ENCODE data around the gene LCN6.

LCN6 gene

DNA sequence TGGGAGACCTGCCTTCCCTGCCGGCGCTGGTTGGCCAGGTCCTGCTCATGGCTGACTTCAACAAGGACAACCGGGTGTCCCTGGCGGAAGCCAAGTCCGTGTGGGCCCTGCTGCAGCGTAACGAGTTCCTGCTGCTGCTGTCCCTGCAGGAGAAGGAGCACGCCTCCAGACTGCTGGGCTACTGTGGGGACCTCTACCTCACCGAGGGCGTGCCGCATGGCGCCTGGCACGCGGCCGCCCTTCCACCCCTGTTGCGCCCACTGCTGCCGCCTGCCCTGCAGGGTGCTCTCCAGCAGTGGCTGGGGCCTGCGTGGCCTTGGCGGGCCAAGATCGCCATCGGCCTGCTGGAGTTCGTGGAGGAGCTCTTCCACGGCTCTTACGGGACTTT, 25.4 kb downstream of the LCN6 start:
- Histone ChIP-seq H3K4me3 (IDR thresholded peaks at IDR 0.05; ENCODE audit: insufficient read depth, low read depth, low read length) (no peak overlapping the region), H2AFZ (ENCODE audit: low read depth) (no peak overlapping the region), H3K27me3 (ENCODE audit: insufficient read depth, low read depth) (no peaks in the 10 kb centered on the region), H3K4me1 (ENCODE audit: low read depth, poor library complexity, severe bottlenecking) (peaks cover 14% of the 10 kb centered on the region), H3K4me2 (no peak overlapping the region), H3K27ac (no peak overlapping the region), H3K9ac (no peak overlapping the region), H3K79me2 (ENCODE audit: insufficient read depth, low read depth) (peaks cover 28% of the 10 kb centered on the region), H4K20me1 (ENCODE audit: insufficient read depth) (peaks cover 37% of the 10 kb centered on the region), H3K36me3 (ENCODE audit: insufficient read depth) (no peaks in the 10 kb centered on the region; the same call in 1 of the 2 replicates)
- TF ChIP-seq, protein P1, sequence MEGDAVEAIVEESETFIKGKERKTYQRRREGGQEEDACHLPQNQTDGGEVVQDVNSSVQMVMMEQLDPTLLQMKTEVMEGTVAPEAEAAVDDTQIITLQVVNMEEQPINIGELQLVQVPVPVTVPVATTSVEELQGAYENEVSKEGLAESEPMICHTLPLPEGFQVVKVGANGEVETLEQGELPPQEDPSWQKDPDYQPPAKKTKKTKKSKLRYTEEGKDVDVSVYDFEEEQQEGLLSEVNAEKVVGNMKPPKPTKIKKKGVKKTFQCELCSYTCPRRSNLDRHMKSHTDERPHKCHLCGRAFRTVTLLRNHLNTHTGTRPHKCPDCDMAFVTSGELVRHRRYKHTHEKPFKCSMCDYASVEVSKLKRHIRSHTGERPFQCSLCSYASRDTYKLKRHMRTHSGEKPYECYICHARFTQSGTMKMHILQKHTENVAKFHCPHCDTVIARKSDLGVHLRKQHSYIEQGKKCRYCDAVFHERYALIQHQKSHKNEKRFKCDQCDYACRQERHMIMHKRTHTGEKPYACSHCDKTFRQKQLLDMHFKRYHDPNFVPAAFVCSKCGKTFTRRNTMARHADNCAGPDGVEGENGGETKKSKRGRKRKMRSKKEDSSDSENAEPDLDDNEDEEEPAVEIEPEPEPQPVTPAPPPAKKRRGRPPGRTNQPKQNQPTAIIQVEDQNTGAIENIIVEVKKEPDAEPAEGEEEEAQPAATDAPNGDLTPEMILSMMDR (conservative IDR thresholded peaks at IDR 0.05; ENCODE audit: low read depth, low read length): no peak

DNA sequence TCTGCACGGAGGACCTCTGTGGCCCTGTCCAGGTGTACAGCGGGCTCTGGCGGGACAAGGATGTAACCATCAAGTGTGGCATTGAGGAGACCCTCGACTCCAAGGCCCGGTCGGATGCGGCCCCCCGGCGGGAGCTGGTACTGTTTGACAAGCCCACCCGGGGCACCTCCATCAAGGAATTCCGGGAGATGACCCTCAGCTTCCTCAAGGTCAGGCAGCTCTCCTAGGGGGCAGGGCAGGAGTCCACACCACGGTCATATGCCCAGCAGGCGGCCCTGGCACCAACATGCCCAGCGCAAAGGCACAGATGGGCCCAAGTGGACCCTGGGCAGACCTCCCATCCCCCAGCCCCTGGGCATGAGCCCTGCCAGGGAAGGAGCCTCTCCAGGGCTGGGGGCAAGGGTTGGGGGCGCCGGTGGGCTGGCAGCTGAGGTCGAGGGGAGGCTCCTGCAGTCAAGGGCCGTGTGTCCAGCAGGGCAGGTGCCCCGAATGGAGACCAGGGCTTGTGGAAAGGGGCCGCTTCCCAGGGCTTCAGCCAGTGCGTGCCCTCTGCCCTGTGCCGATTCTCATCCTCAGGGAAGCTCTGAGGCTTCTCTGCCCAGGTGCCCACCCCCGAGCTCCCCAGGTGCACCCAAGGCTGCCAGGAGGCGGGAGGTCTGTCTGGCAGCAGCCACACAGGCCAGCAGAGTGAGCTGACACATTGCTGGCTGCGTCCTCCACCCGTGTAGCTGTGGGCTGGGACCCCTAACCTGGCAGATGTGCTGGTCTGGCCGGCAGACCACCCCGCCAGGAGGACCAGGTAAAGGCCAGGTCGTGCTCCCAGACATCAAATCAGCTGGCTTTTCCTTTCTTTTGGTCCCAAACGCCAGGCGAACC, 26.0 kb downstream of the LCN6 start:
- Histone ChIP-seq H3K79me2 (ENCODE audit: insufficient read depth, low read depth) (peaks cover 22% of the 10 kb centered on the region), H2AFZ (ENCODE audit: low read depth) (no peak overlapping the region), H3K36me3 (ENCODE audit: insufficient read depth) (no peaks in the 10 kb centered on the region; the same call in 1 of the 2 replicates), H3K27ac (no peak overlapping the region), H3K27me3 (ENCODE audit: insufficient read depth, low read depth) (no peaks in the 10 kb centered on the region), H3K4me2 (no peak overlapping the region), H3K4me3 (IDR thresholded peaks at IDR 0.05; ENCODE audit: insufficient read depth, low read depth, low read length) (no peak overlapping the region), H4K20me1 (ENCODE audit: insufficient read depth) (peaks cover 33% of the 10 kb centered on the region), H3K4me1 (ENCODE audit: low read depth, poor library complexity, severe bottlenecking) (peaks cover 14% of the 10 kb centered on the region), H3K9ac (no peak overlapping the region)
- TF ChIP-seq, protein P1 (conservative IDR thresholded peaks at IDR 0.05; ENCODE audit: low read depth, low read length): no peak

DNA sequence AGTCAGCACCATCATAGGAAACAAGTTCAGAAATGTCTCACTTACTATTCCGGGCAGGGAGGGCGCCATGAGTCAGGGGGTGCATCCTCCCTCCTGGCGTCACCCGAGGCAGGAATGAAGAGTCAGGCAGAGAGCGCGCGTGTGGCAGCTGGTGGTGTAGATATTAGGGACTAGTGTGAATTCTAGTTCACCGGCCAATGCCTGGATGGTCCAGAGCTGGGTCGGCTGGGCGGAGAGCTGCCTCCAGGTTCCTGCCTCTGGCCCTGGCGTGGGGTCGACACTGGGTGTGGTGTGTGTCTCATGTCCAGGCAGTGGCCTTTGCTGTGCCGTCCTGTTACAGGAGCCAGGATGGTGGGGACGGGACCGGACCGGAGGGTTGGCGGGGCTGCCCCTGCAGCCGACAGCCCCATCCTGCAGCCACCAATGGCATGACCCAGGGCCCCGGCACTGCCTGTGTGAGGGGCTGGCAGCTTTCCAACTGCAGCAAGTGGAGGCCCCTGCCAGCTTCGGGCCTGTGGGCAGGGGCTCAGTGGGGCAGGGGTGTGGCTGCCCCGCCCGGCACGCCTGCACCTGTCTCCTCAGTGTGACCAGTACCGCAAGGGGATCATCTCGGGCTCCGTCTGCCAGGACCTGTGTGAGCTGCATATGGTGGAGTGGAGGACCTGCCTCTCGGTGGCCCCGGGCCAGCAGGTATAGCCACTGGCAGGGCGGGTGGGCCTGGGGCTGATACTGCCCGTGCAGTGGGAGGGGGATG, 26.8 kb downstream of the LCN6 start:
- H3K27ac ChIP-seq: no peak overlapping the region
- H3K4me1 ChIP-seq (ENCODE audit: low read depth, poor library complexity, severe bottlenecking): peaks cover 11% of the 10 kb centered on the region
- no peak overlapping the region for H3K9ac ChIP-seq

DNA sequence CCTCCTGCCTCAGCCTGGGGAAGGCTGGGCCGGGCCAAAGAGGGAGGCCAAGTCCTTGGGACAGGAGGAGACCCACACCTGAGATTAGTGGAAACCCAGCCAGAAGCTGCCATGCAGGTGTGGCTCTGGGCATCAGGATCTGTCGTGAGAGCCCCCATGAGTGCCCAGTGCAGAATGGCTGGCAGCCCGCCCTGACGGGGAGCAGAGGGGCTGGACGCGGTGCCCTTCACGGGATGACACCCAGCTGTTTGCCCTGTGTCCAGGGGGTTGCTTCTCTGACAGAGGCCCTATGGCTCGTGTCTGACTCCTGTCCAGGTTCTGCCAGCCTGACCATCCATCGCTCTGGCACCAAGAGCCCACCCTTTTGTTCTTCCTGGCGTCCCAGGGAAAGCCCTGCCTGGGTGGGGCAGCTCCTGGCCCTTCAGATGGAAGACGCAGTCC, 27.4 kb downstream of the LCN6 start:
- peaks cover 6% of the 10 kb centered on the region for H3K4me1 ChIP-seq (ENCODE audit: low read depth, poor library complexity, severe bottlenecking)
- no peak overlapping the region for H3K9ac ChIP-seq
- H3K27ac ChIP-seq: no peak overlapping the region
- peaks cover 8% of the 10 kb centered on the region; the same call in 1 of the 2 replicates for H3K79me2 ChIP-seq (ENCODE audit: insufficient read depth, low read depth)
- H2AFZ ChIP-seq (ENCODE audit: low read depth): no peak overlapping the region
- H3K4me3 ChIP-seq (IDR thresholded peaks at IDR 0.05; ENCODE audit: insufficient read depth, low read depth, low read length): no peak overlapping the region
- peaks cover 19% of the 10 kb centered on the region for H4K20me1 ChIP-seq (ENCODE audit: insufficient read depth)
- no peaks in the 10 kb centered on the region for H3K27me3 ChIP-seq (ENCODE audit: insufficient read depth, low read depth)
- no peak overlapping the region for H3K4me2 ChIP-seq
- TF ChIP-seq, protein P1 (conservative IDR thresholded peaks at IDR 0.05; ENCODE audit: low read depth, low read length): no peak
- H3K36me3 ChIP-seq (ENCODE audit: insufficient read depth): no peaks in the 10 kb centered on the region; the same call in 1 of the 2 replicates

More for the DNA sequence above, 26.8 kb downstream of the LCN6 start:
- no peaks in the 10 kb centered on the region for H3K27me3 ChIP-seq (ENCODE audit: insufficient read depth, low read depth)
- no peak overlapping the region for H2AFZ ChIP-seq (ENCODE audit: low read depth)
- H4K20me1 ChIP-seq (ENCODE audit: insufficient read depth): peaks cover 25% of the 10 kb centered on the region
- H3K4me2 ChIP-seq: no peak overlapping the region
- TF ChIP-seq, protein P1 (conservative IDR thresholded peaks at IDR 0.05; ENCODE audit: low read depth, low read length): no peak
- H3K36me3 ChIP-seq (ENCODE audit: insufficient read depth): no peaks in the 10 kb centered on the region; the same call in 1 of the 2 replicates
- peaks cover 14% of the 10 kb centered on the region for H3K79me2 ChIP-seq (ENCODE audit: insufficient read depth, low read depth)
- H3K4me3 ChIP-seq (IDR thresholded peaks at IDR 0.05; ENCODE audit: insufficient read depth, low read depth, low read length): no peak overlapping the region

Data from KMS-11 (cell line).